AG04449 (cell line): ENCODE results near the gene HADHA.

ENCODE experiments used
- CTCF ChIA-PET: fragments of 350-600 bp; formaldehyde crosslinking; extraction: SDS; loops from one replicate; lab custom pipeline; 2021; ENCODE audit warnings: antibody characterized with exemption; lab: Yijun Ruan, JAX
- POLR2A ChIA-PET: fragments of 400-600, 350-600 bp; formaldehyde crosslinking; extraction: SDS; loops from one replicate; lab custom pipeline; 2020; ENCODE audit warnings: antibody characterized with exemption, inconsistent platforms; lab: Yijun Ruan, JAX
- DNase-seq: peaks from one replicate; pipeline ENCODE4 v3.0.0-alpha.2; 2010; ENCODE audit warnings: low read depth, low spot score
- H3K4me3 ChIP-seq: 2 replicates; pipeline ENCODE4 v1.5.1; 2011; ENCODE audit warnings: low read depth, mild to moderate bottlenecking, control low read depth, low read length
- CTCF ChIP-seq: IDR thresholded peaks from one replicate; pipeline ENCODE4 v1.5.1; 2011; ENCODE audit warnings: mild to moderate bottlenecking, moderate library complexity, low read length, control low read depth, inconsistent platforms; ENCODE audit not compliant: insufficient read depth; ENCODE audit errors: missing control alignments

The HADHA gene

GRCh38 chr2:26203906-26204305 lies 40.5 kb downstream of the HADHA start:
- POLR2A ChIA-PET, result no interaction called here
- no peak overlapping the region for H3K4me3 ChIP-seq
- CTCF ChIA-PET, result no interaction called here
- DNase-seq, result no peak
- no peak for TF ChIP-seq CTCF

- CTCF ChIA-PET, result no interaction called here
- POLR2A ChIA-PET, result no interaction called here
These were observed 41.4 kb downstream of the HADHA start for GRCh38 chr2:26202981-26203490.

GRCh38 chr2:26197516-26197915 lies 46.9 kb downstream of the HADHA start:
- no peak overlapping the region for H3K4me3 ChIP-seq
- no peak for TF ChIP-seq CTCF
- ChIA-PET CTCF (interaction anchor here (0.9 to 1.8 kb wide), 3 partner anchors 8 to 132 kb away, joined by 3 to 9 read pairs (median 3); no protein-coding TSS in a partner anchor), POLR2A (no interaction called here)
- DNase-seq, result no peak

More at GRCh38 chr2:26202981-26203490, 41.4 kb downstream of the HADHA start:
- H3K4me3 ChIP-seq, result no peak overlapping the region
- TF ChIP-seq CTCF, result no peak
- DNase-seq, result no peak

DNA sequence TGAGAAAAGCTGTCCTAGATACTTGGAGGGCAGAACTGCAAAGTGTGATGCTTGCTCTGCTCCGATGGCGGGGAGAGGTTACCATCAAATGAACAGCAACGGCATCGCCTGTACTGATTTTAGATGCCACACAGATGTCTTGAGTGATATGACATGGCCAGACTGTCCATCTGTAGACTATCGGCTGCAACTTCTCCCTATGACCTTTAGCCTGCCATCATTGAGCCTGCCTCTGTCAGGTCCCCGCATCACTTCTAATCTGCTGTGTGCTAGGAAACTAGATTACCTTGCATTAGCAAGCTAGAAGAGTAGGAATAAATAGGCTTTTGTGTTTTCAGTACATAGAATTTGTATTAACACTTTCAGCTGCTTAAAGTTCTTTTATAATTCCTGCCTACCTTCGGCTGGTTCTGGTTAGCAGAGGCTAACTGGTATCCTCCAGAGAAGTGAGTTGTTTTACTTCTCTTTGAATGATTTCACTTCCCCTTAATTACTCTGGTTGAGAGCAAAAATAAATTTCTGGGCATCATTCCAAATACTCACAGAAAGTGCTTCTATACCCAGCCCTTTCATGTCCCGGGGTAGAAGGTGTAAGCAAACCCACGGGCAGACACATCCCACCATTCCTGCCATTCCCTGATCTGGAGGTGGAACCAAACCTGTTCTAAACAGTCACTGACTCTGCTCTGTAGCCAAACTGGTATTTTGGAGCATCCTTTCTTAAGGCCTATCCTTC lies 47.6 kb downstream of the HADHA start:
- ChIA-PET CTCF (interaction anchor here (1.8 kb wide), 1 partner anchor 12 kb away, joined by 9 read pairs; no protein-coding TSS in a partner anchor), POLR2A (no interaction called here)
- H3K4me3 ChIP-seq, result no peak overlapping the region
- DNase-seq, result no peak
- TF ChIP-seq CTCF, result no peak

DNA sequence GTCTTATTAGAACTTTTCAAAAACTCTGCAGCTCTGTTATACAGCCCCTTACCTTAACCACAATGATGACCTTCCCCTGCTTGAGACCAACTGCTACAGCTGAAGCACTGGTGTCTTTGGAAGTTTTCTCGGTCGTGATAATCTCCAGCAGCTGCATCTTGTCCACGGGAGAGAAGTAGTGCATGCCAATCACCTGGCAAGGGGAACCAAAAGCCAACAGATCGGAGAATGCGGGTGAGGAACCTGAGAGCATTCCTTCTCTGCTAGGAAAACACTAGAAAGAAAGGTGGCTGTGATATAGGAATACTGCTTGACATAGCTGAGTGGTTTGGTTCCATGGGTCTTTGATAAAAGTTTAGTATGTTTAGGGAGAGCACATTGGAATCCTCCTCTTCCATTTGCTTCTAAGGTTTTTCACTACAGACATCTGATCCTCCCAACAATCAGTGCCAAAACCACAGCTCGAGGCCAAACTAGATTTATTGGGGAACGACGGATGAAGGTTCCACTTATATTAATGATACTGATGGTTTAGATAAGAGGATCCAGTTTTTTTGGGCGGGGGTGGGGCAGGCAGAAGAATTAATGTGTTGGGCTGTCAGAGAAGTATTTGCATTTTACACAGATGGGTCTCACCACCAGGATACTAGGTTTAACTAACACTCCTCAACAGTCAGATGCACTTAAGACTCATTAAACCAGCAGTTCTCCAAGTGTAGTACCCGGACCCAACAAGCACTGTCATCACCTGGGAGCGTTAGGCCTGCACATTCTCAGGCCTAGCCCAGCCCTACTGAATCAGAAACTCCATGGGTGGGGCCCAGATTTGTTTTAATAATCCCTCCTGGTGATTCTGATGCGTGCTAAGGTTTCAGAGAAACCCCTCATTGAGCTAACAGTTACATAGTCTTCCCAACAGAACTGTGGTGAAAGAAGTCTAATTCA lies 49.1 kb downstream of the HADHA start:
- no peak for DNase-seq
- ChIA-PET POLR2A (no interaction called here), CTCF (interaction anchor here (3.7 kb wide), 1 partner anchor 10 kb away, joined by 23 read pairs; no protein-coding TSS in a partner anchor)
- TF ChIP-seq CTCF, result no peak
- H3K4me3 ChIP-seq, result no peak overlapping the region
